HG02798 (cell line): Measurements from ENCODE around the gene PBX3.

Experiments
- ATAC-seq: cut with Tn5 transposase; IDR thresholded peaks from one replicate; pipeline ENCODE4 v1.9.1; 2021; ENCODE audit warnings: mild to moderate bottlenecking; ENCODE audit not compliant: unreplicated experiment, poor library complexity

The PBX3 gene

DNA sequence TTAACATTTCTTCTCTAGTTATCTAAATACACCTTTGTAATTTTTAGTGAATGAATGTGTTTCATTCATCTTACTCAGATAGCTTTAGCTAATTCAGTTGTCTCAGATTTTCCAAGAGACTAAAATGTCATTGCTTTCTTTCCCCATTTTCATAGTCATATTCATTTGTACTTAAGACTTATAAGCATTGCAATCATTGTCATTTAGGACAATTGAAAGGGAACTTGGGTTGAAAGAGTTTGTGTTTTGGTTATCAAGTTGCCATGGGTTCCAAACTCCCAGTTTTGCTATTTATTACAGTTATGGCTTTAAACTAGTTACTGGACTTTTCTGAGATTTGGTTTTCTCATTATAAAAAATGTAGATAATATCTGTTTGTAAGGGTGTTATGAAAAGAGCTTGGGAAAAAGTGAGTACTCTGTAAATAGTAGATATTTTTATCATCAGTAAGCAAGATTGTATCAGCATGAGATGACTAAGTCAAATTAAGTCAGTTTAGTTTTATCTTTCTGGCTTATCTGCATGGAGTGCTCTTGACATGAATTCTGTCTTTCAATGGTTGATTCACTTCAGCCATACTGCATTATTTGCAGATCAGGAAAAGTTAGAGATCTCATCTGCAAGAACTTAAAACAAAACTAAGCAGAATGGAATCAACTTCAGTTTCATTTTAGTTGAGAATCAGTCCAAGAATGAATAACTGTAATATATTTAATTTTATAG lies 107.5 kb downstream of the PBX3 start:
- no peak for ATAC-seq

DNA sequence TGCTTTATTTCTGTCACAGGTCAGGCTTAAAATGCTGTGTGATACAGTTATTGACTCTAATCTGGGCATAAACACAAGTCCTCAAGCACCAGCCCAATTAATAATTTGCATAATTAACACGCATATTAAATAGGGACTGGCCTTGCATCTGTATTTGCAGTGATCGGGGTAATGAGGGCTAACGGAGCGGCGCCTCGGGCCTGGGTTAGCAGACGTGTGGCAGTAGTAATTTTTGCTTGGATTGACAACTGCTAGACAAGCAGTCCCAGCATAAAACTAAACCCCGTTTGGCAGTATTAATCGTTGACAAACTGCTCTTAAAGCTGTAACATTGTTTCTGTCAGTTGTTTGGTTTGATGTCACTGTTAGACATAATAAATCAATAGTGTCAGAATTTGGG lies 109.2 kb downstream of the PBX3 start:
- no peak for ATAC-seq

DNA sequence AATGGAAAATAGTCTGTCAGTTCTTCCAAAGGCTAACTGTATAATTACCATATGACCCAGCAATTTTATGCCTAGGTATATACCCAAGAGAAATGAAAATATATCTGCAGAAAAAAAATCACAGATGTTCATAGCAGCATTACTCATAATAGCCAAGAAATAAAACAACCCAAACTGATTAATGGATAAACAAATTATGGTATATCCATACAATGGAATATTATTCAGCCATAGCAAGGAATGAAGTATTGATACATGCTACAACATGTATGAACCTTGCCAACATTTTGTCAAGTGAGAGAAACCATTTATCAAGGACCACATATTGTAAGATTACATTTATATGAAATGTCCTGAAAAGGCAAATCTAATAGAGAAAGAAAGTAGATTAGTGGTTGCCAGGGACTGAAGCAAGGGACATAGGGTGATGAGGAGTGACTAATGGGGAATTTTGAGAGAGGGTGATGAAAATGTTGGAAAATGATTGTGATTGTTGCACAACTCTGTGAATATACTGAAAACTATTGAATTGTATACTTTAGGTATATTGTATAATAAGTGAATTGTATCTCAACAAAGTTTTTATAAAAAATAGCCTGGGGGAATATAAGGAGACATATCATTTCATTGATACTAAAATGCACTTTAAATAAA lies 114.4 kb downstream of the PBX3 start:
- ATAC-seq, result no peak

DNA sequence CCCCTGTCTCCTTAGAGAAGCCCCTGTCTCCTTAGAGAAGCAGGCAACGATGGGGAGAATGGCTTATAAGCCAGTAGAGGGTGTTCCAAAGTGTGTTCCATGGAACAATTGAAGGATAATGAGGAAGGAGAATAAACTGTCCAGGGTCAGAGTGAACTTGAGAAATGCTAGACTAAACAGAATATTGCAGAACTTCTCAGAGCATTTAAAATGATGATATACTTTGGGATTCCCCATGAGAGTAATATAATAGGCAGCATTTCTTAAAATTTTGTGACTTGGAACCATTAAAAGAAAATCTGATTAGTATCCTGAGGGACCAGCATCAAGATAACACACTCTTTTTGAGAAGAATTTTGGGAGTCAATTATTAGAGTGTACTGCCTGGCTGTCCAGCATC lies 116.8 kb downstream of the PBX3 start:
- ATAC-seq, result no peak

DNA sequence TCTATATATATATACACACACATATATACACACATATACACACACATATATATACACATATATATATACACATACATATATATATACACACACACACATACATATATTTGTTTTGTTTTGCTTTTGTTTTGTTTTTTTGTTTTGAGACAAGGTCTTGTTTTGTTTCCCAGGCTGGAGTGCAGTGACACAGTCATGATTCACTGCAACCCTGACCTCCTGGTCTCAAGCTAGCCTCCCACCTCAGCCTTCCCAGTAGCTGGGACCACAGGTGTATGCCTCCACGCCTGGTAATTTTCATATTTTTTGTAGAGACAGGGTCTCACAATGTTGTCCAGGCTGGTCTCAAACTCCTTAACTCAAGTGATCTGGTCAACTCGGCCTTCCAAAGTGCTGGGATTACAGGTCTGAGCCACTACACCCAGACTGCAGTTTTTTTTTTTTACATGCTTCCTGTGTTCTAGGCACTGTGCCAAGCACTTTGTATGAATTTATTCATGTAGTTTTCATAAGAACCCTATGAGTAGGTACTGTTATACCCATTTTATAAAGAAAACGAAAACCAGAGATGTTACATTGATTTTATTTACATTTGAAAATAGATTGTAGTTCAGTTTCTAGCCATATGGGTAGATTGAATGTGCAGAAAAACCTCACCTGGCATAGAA lies 120.7 kb downstream of the PBX3 start:
- ATAC-seq, result no peak

DNA sequence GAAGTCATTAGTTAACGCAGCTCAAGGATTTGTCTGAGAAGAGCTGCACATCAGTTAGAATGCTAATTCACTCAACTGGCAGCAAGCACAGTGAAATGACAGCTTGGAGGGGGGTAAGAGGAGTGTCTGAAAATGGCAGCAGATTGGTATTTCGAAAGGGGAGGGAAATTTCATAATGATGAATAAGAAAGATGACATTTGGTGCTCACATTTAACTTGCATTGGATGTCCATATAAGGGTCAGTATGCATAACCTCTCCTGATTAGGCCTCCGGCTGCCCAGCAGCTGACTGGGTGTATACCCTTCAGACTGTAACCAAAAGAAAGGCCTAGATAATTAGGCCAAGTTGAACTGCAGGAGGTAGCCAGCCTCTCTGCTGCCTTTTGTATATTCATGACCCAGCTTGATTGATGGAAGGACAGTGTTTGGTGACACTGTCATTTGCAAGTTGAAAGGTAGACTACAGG lies 131.0 kb downstream of the PBX3 start:
- no peak for ATAC-seq

DNA sequence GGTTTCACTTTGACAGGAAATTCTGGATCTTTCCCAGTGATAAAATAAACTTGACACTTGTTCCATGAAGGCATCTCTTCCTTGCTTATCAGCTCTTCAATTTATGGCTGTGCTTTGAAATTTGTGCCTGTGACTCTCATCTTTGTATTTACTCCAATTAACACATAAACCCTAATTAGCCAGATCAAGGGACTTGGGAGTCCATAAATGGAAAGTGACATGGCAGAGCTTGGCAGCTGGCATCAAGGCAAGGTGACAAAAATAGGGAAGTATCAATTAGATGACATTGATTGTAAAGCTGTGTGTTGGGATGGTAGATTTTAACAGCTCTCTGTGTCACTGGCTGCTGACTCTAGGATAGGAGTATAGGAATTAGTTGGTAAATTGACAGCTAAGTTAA lies 133.9 kb downstream of the PBX3 start:
- no peak for ATAC-seq

DNA sequence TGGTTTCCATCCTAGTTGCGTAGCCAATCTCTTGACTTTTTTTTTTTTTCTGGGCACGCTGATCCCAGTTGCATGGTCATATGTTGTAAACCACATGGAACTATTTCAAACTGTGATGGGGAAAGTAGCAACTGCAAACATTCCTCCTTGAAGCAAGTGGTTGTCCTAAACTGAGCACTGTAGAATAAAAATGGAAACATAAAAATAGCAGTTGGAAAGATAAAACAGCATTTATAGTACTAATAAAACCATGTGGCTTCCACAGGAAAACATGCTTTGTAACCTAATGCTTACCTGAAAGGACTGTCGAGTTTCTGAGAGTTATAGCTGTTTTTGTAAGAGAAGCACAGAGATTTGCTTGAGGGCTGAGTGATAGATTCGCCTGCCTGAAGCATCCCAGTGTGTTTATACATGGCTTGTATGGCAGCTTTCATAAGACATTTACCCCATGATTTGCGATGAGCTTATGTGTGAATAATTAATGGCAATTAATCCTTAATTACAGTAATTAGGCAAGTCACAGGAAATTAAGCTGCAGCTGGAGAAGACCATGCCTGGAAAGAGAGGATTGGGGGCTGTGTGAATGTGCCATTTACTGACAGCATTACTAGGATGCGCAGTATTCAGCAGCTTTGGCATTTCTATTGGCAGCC lies 136.5 kb downstream of the PBX3 start:
- no peak for ATAC-seq

DNA sequence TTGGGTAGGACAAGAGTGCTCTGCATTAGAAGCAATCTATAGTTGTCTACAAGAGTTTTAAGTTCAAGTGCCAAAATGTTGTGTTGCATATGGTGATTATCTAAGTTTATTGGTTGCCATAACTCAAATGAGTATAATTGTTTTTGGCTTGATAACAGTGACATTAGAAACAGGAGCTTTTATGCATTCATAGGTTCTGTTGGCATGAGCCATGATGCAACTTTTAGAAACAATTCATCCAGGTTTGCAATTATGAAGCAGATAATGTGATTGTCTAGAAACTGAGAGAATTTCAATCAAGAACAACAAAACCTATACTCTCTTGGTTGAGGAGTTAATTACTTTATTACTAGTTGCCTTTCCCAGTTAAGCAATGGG lies 137.0 kb downstream of the PBX3 start:
- no peak for ATAC-seq

DNA sequence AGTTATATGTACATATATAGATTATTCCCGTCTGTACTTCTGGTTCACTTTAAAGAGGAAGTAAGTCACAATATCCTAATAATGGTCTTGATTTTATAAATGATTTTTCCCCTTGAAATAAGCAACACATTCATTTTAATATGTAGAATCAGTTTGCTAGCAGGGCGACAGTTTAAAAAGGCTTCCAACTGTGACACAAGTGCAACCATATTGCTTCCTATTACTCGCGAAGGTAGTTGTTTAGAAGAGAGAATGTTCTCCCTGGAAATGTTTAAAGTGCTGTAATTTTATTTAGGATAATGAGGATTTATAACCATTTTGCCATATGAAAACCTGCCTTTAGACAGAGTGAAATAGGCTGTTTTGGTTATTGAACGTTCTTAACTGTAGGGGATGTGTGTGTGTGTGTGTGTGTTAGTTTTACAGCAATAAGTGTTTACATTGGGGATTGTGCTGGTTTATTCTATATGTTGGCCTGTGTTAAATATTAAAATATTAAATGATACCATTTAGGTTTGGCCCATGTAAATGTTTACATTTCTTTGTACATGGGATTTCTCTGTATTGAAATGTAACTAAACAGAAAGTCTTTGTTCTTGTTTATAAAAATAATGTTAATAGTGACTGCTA lies 138.3 kb downstream of the PBX3 start:
- ATAC-seq, result no peak

DNA sequence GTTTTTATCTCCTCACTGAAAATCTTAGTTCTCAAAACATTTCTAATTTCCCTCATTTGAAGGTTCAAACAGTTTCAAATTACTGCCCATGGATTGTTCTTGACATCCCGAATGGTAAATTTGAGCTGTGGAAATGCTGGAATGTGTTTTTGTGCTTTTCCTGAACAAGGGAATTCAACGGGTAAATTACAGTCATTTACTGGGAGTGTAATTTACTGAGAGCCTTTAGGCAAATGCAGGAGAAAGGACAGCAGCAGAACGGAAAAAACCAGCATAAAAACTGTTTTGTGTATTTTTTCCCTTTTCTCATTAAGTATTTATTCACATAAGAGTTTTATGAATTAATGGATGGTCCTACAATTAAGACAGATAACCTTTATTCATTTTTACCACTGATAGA lies 139.2 kb downstream of the PBX3 start:
- no peak for ATAC-seq

DNA sequence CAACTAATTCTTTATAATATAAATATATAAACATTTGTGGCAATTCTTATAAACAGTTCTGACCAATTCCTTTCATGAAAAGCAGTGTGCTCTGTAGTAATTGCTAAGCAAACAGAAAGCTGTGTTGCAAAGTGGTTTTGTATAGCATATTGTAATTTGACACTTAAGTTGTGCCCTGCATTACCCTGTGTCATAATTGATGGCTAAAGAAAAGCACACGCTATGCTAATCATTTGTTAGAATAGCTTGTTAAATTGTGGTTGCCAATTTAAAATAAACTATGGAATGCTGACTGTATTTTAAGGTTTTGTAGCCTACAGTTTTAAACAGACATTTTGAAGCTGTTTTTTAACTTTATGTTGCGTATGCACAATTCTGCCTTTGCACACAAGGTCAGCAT lies 140.0 kb downstream of the PBX3 start:
- no peak for ATAC-seq

DNA sequence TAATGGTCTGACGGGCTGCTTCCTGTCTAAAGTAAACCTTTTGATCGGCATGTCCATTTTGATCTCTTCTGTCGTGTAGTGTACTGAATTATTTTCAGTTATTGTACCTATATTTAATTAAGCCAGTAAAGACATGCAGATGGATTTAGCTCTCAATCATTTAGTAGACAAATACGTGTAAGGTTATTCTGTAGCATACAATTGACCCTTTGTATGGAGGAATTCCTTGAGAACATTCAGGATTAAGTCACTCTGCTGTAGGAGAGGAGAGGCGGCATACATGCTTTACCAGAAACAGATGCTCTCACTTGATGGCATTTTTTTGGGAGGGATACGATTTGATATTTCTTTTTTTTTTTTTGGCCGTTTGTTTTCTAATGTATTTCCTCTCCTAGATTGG lies 141.0 kb downstream of the PBX3 start:
- ATAC-seq, result no peak

DNA sequence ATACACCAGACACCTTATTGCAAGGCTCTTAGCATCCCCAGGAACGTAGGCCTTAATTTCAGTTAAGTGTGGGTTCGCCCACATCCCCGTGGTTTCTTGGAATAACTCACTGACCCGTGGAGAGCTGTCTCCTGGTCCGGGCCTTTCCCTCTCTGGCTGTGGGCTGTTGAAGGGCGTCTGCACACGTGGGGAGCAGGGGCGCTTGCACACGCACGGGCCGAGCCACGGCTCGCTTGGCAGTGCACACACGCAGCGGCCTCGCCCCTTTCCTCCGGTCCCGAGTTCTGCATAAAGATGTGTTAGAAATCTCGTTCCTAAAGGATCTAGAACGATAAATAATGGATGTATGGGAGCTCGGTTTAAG lies 141.9 kb downstream of the PBX3 start:
- peak; percentile 27 for ATAC-seq

DNA sequence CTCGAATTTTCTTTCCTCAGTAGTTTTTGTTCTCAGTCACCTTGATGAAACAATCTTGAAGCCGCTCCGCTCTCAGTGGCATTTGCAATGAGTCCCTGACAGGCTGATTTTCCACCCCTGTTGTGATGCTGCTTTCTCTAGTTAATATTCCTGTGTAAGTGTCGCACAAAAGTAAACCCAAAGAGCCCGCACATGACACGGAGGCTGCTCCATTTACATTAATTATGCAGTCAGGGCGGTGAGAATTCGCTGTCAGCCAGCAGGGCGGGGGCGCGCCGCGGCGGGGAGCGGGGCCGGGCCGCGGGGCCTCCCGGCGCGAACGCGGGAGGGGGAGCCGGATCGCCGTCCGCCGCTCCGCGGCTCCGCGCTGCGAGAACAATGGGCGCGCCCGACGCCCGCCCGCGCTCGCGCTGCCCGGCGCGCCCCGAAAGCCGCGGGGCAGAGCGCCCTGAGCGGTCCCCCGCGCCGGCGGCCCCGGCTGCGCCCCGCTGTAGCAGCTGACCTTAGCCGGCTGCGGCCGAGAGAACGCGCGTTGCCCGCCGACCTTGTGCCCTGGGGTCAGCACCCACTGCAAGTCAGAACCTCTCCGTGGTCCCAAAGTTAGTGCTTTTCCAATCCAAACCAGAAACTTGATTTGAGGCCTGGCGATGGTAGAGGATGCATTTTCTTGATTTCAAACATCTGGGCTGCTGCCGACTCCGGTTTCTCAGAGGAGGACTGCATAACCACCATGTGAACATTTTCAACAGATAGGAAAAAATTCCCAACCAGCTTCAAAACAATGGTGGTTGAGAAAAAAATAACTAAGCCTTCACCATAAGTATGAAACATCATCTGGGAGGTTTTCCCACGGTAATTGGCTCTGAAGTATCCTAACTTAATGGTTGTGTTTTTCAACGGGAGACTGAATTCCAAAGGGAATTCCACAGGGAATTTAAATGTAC lies 142.6 kb downstream of the PBX3 start:
- ATAC-seq, result peak; percentile 66

DNA sequence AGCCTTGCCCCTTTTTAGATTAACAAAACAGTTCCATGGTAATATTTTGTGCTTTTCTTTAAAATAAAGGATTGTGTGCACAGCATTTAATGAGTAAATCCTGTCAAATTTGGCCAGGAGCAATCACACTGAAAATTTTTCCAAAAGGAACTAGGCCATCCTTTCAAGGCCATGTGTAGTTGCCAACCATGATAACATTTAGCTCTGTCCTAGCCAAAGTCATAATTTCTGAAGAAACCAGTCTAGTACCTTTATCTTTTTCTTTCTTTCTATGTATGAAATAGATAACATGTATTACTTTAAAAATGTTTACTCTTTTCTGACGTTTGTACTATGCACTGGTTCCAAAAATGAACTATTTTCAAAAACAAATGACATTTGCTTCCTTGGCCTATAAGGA lies 143.7 kb downstream of the PBX3 start:
- no peak for ATAC-seq

DNA sequence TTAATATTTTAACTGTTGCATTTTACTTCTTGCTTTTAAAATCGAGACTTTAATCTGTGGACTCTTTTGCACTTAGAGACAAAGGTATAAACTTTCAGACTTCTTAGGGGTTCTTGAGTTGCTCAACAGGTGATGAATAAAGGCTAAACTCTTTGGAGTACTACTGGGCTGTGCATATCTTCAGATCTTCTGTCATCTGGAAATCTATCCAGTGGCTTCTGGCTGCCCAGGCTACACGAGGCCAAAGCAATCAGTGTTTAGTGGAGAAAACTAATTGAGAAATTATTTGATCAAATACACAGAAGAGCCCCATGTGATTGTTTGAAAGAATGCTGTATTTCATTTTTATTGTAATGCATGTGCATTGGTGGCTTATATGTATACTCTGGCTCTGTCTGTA lies 146.1 kb downstream of the PBX3 start:
- no peak for ATAC-seq

DNA sequence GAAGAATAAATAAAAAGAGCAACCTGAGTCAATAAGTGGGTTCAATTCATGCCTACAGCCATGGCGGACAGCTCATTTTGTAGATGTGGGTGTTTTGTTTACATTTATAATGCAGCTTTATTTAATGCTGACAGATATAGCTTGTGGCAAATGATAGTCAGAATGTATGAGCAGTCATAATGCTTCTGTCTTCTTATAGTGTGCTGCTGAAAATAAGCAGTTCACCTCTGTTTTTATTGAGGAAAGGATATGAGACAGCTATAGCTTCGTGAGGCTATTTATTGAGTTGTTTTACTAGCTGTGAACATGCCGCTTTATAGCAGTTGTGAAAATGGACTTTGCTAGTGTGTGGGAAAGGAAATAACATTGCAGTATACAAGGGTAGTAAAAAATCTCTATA lies 147.4 kb downstream of the PBX3 start:
- no peak for ATAC-seq

DNA sequence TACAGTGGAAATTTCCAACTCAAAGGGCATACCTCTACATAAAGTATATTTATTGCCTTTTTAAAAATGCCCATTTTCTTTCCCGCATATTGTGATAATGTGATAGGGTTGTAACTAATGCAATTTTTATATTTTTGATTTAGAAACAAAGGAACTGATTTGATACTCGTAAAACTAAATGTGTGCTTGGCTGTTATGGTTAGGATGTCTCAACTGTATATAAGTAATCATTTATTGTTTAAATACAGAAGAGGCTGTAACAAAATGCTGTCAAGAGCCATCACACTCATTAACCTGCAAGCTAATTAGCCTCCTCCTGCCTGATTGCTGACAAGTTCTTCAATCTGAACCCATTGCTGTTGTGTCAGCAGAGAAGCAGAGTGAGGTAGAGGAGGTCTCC lies 149.2 kb downstream of the PBX3 start:
- ATAC-seq, result no peak

DNA sequence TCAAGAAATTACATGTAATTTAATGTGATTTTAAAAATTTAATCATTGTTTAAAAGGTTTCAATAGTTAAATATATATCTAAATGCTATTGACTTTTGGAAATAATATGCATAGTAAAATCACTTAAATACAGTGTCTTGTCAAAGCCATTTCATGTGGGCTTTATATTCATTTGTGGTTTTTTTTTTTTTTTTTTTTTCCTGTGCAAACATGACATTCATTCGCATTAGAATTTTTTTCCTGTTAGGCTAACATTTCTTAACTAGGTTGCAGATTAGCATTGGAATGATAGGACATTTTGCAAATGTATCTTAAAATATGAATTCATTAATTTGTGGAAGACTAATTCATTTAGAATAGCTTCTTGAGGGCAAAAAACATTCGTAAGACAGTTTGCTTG lies 149.8 kb downstream of the PBX3 start:
- no peak for ATAC-seq
